ENCODE measurements around the gene JPH4. TPM values are rescaled to one million over a fixed set of nuclear protein-coding genes. Genes with fewer than 3 reads are reported as not detected.

JPH4 gene
- total RNA-seq, 1 experiment from 2014 or later: not detected

- H3K27ac Mint-ChIP-seq (ENCODE audit: low read depth, unreplicated experiment): no peak overlapping the region
- no peaks in the 10 kb centered on the region for H3K9me3 Mint-ChIP-seq (ENCODE audit: unreplicated experiment)
- no TSS peak for BruUV-seq (replicated peaks)
- intact Hi-C loops (cut with micrococcal nuclease): no loop called here
- H3K4me1 Mint-ChIP-seq (ENCODE audit: insufficient read depth, unreplicated experiment): peaks cover 29% of the 10 kb centered on the region
- TF ChIP-seq CTCF (IDR thresholded peaks at IDR 0.05; ENCODE audit: unreplicated experiment): no peak
- CTCF ChIA-PET: interaction anchor here (0.6 to 7.6 kb wide), 5 partner anchors 14 to 544 kb away, joined by 3 to 57 read pairs (median 4); no protein-coding TSS in a partner anchor
- no peak for DNase-seq (ENCODE audit: unreplicated experiment)
- H3K4me3 Mint-ChIP-seq (ENCODE audit: unreplicated experiment): no peak overlapping the region
- no peaks in the 10 kb centered on the region for H3K36me3 Mint-ChIP-seq (ENCODE audit: insufficient read depth, unreplicated experiment)
- POLR2A ChIA-PET: no interaction called here
- H3K27me3 Mint-ChIP-seq (ENCODE audit: insufficient read depth, unreplicated experiment): peaks cover 13% of the 10 kb centered on the region
Observed at GRCh38 chr14:23572836-23573235, 5.8 kb downstream of the JPH4 start.

GRCh38 chr14:23572524-23572828 is 6.1 kb downstream of the JPH4 start:
- no peak overlapping the region for H3K4me3 Mint-ChIP-seq (ENCODE audit: unreplicated experiment)
- DNase-seq (ENCODE audit: unreplicated experiment): no peak
- no peak for TF ChIP-seq CTCF (IDR thresholded peaks at IDR 0.05; ENCODE audit: unreplicated experiment)
- H3K36me3 Mint-ChIP-seq (ENCODE audit: insufficient read depth, unreplicated experiment): no peaks in the 10 kb centered on the region
- no peaks in the 10 kb centered on the region for H3K9me3 Mint-ChIP-seq (ENCODE audit: unreplicated experiment)
- ChIA-PET CTCF (interaction anchor here (1.0 to 7.6 kb wide), 3 partner anchors 13 to 338 kb away, joined by 3 to 57 read pairs (median 3); no protein-coding TSS in a partner anchor), POLR2A (interaction anchor here (0.6 kb wide), 3 partner anchors 300 to 659 kb away, joined by 3 read pairs; no protein-coding TSS in a partner anchor)
- BruUV-seq (replicated peaks): no TSS peak
- peaks cover 13% of the 10 kb centered on the region for H3K27me3 Mint-ChIP-seq (ENCODE audit: insufficient read depth, unreplicated experiment)
- intact Hi-C loops (cut with micrococcal nuclease): no loop called here
- no peak overlapping the region for H3K27ac Mint-ChIP-seq (ENCODE audit: low read depth, unreplicated experiment)
- peaks cover 31% of the 10 kb centered on the region for H3K4me1 Mint-ChIP-seq (ENCODE audit: insufficient read depth, unreplicated experiment)

GRCh38 chr14:23571701-23572523 is 6.7 kb downstream of the JPH4 start:
- no peak for DNase-seq (ENCODE audit: unreplicated experiment)
- no peak for TF ChIP-seq CTCF (IDR thresholded peaks at IDR 0.05; ENCODE audit: unreplicated experiment)
- Mint-ChIP-seq H3K27ac (ENCODE audit: low read depth, unreplicated experiment) (no peak overlapping the region), H3K4me3 (ENCODE audit: unreplicated experiment) (no peak overlapping the region), H3K36me3 (ENCODE audit: insufficient read depth, unreplicated experiment) (no peaks in the 10 kb centered on the region), H3K27me3 (ENCODE audit: insufficient read depth, unreplicated experiment) (peaks cover 10% of the 10 kb centered on the region), H3K4me1 (ENCODE audit: insufficient read depth, unreplicated experiment) (peaks cover 31% of the 10 kb centered on the region), H3K9me3 (ENCODE audit: unreplicated experiment) (no peaks in the 10 kb centered on the region)
- ChIA-PET CTCF (interaction anchor here (0.5 to 7.6 kb wide), 5 partner anchors 13 to 552 kb away, joined by 3 to 57 read pairs (median 3); no protein-coding TSS in a partner anchor), POLR2A (interaction anchor here (0.6 kb wide), 3 partner anchors 300 to 659 kb away, joined by 3 read pairs; no protein-coding TSS in a partner anchor)
- BruUV-seq (replicated peaks): no TSS peak
- intact Hi-C loops (cut with micrococcal nuclease): no loop called here

GRCh38 chr14:23570806-23571483 is 7.6 kb downstream of the JPH4 start:
- Mint-ChIP-seq H3K4me1 (ENCODE audit: insufficient read depth, unreplicated experiment) (peaks cover 31% of the 10 kb centered on the region), H3K9me3 (ENCODE audit: unreplicated experiment) (no peaks in the 10 kb centered on the region), H3K27ac (ENCODE audit: low read depth, unreplicated experiment) (no peak overlapping the region), H3K36me3 (ENCODE audit: insufficient read depth, unreplicated experiment) (peaks cover 8% of the 10 kb centered on the region), H3K4me3 (ENCODE audit: unreplicated experiment) (no peak overlapping the region), H3K27me3 (ENCODE audit: insufficient read depth, unreplicated experiment) (peaks cover under 1% of the 10 kb centered on the region)
- ChIA-PET CTCF (interaction anchor here (0.9 to 7.6 kb wide), 3 partner anchors 12 to 22 kb away, joined by 3 to 57 read pairs (median 6); no protein-coding TSS in a partner anchor), POLR2A (no interaction called here)
- intact Hi-C loops (cut with micrococcal nuclease): no loop called here
- no peak for DNase-seq (ENCODE audit: unreplicated experiment)
- BruUV-seq (replicated peaks): no TSS peak
- no peak for TF ChIP-seq CTCF (IDR thresholded peaks at IDR 0.05; ENCODE audit: unreplicated experiment)
